NCI-H1417 treated with DMSO at 0.1 percent for 48 hours (cell line): Measurements from ENCODE around the gene ZNF829.

Source experiments
- DNase-seq: peaks from one replicate; lab custom pipeline; 2025; lab: John Stamatoyannopoulos, UW

ZNF829 gene

GRCh38 chr19:36915992-36916830, at the start of gene ZNF829, which contains the start of gene ZNF568:
ZNF829 (minus strand) TSS chr19:36916291; CDS start chr19:36915167, 1,124 bp downstream.
ZNF568 (plus strand) TSS chr19:36916332; CDS start chr19:36922771, 6,439 bp downstream.
- DNase-seq: peak; percentile 40

GRCh38 chr19:36963280-36963679, 47.2 kb upstream of the ZNF829 start:
- DNase-seq: peak; percentile 84

- DNase-seq: no peak
These were observed 46.3 kb upstream of the ZNF829 start for GRCh38 chr19:36962346-36962745.

- DNase-seq: no peak
These were observed 34.4 kb upstream of the ZNF829 start for GRCh38 chr19:36950335-36951119.

- DNase-seq: no peak
These were observed 23.1 kb upstream of the ZNF829 start for GRCh38 chr19:36939153-36939552.

GRCh38 chr19:36931684-36932083, 15.6 kb upstream of the ZNF829 start:
- no peak for DNase-seq

- DNase-seq: no peak
These were observed 2.0 kb upstream of the ZNF829 start for GRCh38 chr19:36918090-36918489.

- DNase-seq: no peak
These were observed 900 bp upstream of the ZNF829 start for GRCh38 chr19:36916991-36917390.

GRCh38 chr19:36898422-36898821, 17.7 kb downstream of the ZNF829 start:
- DNase-seq: no peak

- DNase-seq: no peak
These were observed 21.2 kb downstream of the ZNF829 start for GRCh38 chr19:36894849-36895383.

GRCh38 chr19:36891768-36892357, 24.2 kb downstream of the ZNF829 start:
- DNase-seq: no peak

GRCh38 chr19:36876993-36877938, 38.8 kb downstream of the ZNF829 start:
- DNase-seq: no peak

- DNase-seq: no peak
These were observed 64.2 kb downstream of the ZNF829 start for GRCh38 chr19:36851898-36852297.

GRCh38 chr19:36850559-36851442, 65.3 kb downstream of the ZNF829 start, which contains the start of gene ZNF345:
ZNF345 (plus strand) TSS chr19:36850876; CDS start chr19:36876831, 25,955 bp downstream.
- peak; percentile 50 for DNase-seq

- no peak for DNase-seq
These were observed 66.2 kb downstream of the ZNF829 start for GRCh38 chr19:36849701-36850558.

GRCh38 chr19:36847968-36848367, 68.1 kb downstream of the ZNF829 start:
- no peak for DNase-seq

- no peak for DNase-seq
These were observed 77.2 kb downstream of the ZNF829 start for GRCh38 chr19:36838784-36839324.
